AG10803 (cell line): ENCODE data around the gene TMEM121B.

ENCODE experiments used
- DNase-seq: peaks from one replicate; pipeline ENCODE4 v3.0.0; 2010; ENCODE audit warnings: low read depth
- H3K4me3 ChIP-seq: 2 replicates; pipeline ENCODE4 v1.5.1; 2011; ENCODE audit warnings: mild to moderate bottlenecking, low read length, control low read depth
- TF ChIP-seq, protein P1 (sequence below): conservative IDR thresholded peaks from 2 replicates; pipeline ENCODE4 v1.5.1; 2011; ENCODE audit warnings: mild to moderate bottlenecking, low read length, control low read depth, inconsistent platforms

Gene TMEM121B

DNA sequence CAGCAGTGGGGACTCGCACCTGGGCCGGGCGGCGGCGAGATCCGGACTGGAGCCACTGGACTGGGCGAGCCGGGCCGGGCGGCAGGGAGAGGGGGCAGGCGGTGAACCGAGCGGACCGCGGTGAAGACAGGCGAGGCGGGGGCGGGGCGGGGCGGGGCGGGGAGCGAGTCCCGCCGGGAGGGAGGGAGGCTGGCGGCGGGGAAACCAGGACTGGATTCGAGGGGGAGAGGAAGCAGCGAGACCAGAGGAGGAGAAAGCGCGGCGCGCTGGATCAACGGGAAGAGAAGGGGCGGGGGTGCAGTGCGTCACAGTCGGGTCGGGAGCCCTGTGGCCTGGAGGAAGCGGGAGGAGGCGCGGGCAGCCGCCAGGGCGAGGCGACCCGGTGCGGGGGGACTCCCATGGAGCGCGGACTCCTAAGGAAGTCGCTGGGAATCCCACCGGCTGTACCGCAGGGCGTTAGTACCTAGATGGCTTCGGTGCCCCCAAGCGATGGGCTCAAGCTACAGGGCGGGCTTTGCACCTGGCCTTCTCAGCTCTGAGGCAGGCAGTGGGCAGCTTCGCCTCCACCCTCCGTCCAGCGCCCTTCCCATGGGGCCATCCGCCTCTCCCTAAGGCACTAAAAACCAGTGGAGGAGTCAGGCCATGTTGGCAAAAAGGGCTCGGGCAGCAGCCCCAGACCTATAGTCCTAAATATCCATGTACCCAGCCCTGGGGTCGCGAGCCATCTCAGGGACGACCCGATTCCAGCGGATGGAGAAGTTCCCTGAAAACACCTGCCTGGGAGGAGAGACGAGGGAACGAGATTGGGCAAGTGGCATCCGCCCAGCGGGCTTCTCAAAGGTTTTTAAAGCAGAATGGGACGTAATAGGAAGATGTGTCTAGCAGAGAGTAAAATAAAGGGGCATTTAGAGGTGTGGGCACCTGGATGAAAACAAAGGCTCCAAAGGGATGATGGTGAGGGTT lies at the start of gene TMEM121B:
TMEM121B (minus strand) TSS at position 128 of the 963 bp plus-strand sequence. CDS start 233 bp downstream, outside the sequence.
- TF ChIP-seq, protein P1, sequence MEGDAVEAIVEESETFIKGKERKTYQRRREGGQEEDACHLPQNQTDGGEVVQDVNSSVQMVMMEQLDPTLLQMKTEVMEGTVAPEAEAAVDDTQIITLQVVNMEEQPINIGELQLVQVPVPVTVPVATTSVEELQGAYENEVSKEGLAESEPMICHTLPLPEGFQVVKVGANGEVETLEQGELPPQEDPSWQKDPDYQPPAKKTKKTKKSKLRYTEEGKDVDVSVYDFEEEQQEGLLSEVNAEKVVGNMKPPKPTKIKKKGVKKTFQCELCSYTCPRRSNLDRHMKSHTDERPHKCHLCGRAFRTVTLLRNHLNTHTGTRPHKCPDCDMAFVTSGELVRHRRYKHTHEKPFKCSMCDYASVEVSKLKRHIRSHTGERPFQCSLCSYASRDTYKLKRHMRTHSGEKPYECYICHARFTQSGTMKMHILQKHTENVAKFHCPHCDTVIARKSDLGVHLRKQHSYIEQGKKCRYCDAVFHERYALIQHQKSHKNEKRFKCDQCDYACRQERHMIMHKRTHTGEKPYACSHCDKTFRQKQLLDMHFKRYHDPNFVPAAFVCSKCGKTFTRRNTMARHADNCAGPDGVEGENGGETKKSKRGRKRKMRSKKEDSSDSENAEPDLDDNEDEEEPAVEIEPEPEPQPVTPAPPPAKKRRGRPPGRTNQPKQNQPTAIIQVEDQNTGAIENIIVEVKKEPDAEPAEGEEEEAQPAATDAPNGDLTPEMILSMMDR = no peak
- peak within 1 kb of the TSS; percentile 44 for H3K4me3 ChIP-seq
- DNase-seq = peak; percentile 27

DNA sequence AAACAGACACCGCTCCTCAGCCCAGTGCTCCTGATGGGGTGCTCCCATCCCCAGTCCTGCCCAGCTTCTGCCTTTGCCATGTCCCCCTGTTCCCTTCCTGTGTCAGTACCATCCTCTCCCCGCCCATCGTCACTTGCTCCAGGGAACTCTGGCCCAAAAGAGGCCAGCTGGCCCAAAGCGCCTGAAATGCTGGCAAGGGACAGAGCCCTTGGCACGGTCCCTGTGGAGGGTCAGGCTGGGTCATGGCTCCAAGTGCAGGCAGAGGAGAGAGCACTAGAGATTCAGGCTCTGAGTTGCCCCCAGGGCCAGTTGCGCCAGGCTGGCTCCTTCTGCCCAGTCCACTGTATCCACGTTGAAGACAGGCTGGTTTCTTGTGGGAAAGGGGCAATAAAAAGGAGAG lies 46.3 kb upstream of the TMEM121B start:
- DNase-seq = no peak
- no peak overlapping the region for H3K4me3 ChIP-seq
- TF ChIP-seq, protein P1 = no peak

DNA sequence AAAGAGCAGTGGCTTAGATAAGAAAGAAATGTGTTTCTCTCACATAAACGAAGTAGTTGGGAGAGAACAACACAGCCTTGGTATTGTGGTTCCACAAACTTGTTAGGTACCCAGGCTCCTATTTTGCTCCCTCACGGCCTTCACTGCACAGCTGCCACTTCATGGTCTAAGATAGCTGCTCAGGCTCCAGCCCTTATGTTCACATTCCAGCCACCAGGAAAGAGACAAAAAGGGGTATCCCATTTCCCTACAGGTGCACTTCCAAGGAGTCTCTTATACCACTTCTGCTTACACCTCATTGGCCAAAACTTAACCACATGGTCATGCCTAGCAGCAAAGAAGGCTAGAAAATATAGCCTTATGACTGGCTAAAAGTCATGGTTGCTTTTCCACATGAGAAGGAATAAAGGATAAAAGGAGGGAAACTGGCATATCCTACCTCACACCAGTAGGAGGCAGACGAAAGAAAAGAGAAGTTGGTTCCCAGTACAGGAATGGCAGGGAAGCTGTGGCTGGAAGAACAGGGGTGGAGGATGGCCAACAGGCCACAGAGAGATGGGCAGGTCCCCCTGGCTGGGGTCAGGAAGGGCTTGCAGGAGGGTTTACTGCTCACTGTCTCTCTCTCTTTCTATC lies 43.3 kb upstream of the TMEM121B start:
- TF ChIP-seq, protein P1 = peak; percentile 11; the same call in 1 of the 2 replicates
- DNase-seq = no peak
- H3K4me3 ChIP-seq = no peak overlapping the region

DNA sequence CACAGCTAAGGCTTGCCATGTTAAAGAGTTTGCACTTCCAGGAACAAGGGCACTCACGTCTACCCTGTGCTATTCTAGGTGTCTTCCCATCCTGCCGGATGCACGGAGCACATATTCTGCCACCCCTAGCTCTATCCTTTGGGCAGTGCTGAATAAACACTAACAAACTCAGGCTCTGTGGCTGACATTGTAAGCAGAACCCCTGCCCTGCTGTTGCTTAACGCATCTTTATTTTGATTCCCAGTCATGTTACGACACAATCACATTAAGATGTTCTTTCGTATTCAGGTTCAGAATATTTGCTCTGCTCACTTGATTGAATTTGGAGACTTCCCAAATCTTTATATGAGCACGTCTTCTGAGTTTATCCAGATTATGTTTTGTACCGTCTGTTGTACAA lies 41.6 kb upstream of the TMEM121B start:
- DNase-seq = no peak
- TF ChIP-seq, protein P1 = no peak
- H3K4me3 ChIP-seq = no peak overlapping the region

DNA sequence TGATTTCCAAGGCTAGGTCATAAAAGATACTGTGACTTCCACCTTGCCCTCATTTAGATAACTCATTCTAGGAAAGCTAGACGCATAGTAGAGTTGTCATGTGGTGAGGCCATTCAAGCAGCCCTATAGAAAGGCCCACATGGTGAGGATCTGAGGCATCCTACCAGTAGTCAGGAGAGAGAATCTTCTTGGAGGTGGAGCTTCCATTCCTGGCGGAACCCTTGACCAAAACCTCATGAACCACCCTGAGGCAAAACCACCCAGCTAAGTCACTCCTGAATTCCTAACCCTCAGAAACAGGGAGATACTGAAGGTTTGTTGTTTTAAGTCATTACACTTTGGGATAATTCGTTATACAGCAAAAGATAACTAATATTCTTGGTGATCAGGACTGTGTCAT lies 40.8 kb upstream of the TMEM121B start:
- TF ChIP-seq, protein P1 = no peak
- no peak overlapping the region for H3K4me3 ChIP-seq
- DNase-seq = no peak

DNA sequence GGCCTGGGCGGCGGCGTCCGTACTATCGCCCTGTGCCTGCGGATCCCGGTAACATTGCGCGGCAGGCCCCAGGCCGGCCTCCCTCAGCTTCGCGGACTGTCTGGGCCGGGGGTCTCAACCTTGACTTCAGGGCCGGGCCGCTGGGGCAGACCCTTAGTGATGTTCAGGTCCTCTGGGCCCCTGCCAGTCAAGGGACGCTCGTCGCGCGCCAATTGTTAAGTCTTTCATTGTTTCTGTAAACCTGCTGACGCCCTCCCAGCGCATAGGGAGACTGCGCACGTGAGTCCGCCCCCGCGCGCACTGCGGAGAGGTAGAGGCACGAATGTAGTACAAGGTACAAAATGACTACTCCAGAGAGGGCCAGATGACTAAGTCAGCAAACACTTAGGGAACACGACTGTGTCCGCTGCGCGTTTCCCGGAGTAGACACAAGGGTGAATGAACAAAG lies 38.4 kb upstream of the TMEM121B start:
- TF ChIP-seq, protein P1 = 0 out of 2 replicates have a peak, but pooled peaks have one; percentile 4
- peak overlapping the region; percentile 79 for H3K4me3 ChIP-seq
- DNase-seq = peak; percentile 46
